Measurements from ENCODE around the gene NRL.
A peak's percentile ranks its signal among the peaks of the same experiment; 100 is the strongest.

NRL gene

DNA sequence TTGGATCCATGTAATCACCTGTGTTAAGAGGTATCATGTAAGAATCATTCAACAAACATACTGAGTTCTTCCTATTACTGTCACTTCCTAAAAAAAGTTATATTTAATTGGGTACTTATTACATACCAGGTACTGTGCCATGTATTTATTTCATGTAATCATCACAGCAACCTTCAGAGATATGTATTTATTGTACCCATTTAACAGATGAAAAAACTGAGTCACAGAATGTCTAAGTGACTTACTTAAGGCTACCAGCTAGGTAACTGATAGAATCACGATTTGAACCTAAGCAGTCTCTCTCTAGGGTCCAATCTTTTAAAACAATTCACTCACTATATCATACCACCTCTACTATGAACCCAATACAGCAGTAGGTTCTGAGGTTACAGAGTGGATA, 29.7 kb upstream of the NRL start:
- DNase-seq: no peak

DNA sequence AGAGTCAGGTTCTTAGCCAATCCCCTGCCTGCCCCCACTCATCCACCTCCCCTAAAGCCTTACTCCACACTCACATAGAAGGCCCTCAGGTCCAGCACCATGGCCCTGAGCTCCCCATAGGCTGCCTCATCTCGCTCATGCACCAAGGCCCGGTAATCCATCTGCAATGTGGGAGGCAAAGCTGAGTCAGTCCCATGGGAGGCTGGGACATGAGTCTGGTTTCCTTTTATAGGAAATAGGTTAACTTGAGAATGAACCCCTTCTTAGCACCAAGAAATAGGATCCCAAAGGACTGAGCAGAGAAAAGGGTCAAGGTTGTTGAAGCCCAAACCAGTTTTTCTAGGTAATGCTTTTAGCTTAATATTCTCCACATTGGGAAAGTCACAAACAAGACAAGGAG, 28.8 kb upstream of the NRL start:
- peak; percentile 88 for DNase-seq

DNA sequence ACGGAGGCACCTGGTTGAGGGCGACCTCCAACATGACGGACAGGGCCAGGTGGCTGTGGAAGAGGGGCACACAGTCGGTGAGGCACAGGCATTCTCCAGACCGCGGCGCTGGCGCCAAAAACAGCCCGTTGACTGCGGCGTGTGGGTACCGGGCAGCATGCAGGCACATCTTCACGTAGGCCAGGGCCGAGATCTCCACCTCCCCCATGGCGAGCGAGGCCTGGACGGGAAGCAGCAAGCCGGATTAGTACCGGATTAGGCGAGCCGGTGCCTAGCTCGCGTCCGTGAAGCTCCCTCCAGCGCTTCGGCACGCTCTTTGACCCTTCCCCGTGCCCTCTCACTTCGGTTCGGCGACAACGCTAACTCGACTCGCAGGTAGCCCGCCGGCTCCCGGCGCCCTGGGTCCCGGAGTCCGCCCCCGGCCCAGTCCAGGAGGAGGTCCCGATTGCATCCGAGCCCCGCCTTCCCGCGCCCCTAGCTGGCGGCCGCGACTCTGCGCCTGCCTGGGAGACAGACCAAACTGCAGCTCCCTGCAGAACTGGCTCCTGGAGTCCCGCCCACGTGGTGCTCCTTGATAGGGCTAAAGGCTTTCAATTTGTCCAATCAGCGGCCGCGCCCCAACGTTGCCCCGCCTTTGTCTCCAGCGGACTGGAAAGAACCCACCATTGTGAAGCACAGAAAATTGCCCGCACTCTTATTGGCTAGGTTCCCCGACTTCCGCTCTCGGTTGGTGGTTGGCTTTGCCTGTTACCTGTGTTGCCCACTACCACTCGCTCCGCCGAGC, 26.5 kb upstream of the NRL start, which contains the start of gene EMC9:
Gene EMC9, minus strand, starts transcription at position 495 of the 784 bp plus-strand sequence. Its CDS starts 287 bp downstream, at position 208.
- DNase-seq: peak; percentile 99

DNA sequence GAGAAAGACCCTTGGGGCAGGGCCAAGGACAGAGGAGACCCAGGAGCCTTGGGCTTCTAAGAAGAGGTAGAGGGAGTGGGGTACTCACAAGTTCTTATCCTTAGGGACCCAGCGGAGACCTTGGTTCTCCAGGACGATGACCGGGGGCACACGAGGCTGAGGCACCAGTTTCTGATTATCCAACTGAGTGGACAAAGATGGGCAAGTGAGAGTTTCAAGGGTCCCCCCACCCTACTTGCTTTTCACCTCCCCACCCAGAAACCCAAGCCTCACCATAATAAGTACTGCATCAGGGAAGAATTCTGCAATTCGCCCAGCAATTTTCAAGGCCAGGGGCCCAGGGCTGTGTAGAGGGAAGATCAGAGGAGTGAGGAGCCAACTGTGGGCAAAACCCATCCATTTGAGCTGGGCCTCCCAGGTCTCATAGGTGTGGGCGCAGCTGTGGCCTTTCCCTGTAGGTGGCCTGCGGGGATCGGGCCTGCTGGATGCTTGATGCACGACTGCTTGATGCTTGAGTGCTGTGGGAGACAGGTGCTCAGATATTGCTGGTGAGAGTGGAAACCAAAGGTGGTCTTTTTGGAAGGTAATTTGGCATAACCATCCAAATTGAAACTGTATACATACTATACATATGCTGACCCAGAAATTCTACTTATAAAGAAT, 24.7 kb upstream of the NRL start:
- no peak for DNase-seq

DNA sequence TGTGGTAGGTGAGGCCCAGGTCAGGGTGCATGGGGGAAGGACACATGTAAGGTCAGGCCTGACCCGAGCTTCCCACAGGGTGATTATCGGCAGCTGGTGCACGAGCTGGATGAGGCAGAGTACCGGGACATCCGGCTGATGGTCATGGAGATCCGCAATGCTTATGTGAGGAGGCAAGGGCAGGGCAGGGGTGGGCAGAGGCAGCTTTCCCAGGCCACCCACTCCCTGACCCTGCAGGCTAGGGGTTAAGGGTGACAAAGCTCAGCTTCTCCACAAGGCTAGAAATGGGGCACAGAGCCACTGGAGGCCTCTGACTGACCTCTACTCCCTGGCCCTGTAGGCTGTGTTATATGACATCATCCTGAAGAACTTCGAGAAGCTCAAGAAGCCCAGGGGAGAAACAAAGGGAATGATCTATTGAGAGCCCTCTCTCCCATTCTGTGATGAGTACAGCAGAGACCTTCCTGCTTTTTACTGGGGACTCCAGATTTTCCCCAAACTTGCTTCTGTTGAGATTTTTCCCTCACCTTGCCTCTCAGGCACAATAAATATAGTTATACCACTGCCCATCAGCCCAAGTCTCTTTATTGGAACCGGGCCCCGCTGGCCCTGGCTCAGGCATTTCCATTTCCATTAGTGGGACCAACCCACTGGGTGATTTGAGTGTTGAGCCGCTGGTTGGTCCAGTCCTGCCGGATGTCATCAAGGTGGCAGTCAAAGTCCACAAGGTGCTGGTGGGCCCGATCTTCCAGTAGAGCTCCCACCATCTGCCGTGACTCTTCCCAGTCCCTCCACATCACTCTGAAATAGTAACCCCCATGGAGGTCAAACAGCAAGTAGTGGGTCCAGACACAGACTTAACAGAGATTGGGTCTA, 23.9 kb upstream of the NRL start:
- no peak for DNase-seq

DNA sequence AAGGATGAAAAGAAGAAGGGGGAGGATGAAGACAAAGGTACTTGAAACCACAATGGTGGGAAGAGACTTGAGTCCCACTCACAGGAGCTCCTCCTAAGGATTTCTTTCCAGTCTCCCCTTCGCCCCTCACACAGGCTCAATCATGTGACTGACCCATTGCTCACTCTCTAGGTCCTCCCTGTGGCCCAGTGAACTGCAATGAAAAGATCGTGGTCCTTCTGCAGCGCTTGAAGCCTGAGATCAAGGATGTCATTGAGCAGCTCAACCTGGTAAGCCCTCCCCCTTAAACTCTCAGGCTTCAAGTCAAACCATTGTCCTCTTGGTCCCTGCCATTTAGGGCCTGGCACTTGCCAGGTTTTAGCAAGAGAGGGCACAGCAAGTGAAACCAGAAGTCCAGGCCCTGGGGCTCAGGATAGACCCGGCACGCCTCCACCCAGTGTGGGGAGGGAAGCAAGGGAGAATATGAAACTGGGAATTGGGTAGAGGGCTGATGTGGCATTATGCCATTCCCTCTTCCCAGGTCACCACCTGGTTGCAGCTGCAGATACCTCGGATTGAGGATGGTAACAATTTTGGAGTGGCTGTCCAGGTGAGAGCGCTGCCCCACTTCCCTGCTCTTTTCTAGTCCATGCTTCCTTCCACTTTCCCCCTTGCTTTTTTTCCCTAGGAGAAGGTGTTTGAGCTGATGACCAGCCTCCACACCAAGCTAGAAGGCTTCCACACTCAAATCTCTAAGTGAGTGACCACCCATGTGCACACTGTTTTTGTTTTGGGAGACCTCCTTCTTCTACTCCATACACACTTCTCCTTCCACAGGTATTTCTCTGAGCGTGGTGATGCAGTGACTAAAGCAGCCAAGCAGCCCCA, 23.0 kb upstream of the NRL start:
- no peak for DNase-seq

DNA sequence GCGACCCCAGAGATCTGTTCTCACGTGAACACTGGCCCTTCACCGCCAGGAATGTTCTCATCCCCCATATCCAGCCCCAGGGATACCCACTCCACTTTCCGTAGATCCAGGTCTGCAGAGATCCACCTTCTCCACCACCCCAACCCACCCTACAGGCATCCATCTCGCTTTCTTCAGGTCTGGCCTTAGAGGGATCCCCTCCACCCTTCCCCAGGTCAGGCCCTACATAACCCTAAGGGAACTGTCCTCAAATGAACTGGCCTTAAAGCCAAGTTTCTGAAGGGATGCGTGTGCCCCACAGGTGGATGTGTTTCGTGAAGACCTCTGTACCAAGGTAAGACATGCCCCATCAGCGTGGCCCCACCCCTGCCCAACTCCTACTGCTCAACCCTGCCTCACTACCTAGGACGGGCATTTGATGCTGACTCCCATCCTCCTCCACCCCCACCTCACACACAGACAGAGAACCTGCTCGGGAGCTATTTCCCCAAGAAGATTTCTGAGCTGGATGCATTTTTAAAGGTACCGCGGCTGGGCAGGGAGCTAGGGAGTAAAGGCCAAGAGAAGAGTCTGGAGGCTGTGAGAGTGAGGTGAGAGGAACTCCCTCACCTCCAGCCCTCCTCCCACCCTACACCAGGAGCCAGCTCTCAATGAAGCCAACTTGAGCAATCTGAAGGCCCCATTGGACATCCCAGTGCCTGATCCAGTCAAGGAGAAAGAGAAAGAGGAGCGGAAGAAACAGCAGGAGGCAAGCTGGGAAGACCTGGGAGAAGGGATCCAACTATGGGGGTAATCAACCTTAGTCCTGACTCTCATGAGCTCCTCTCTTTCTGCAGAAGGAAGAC, 22.2 kb upstream of the NRL start:
- no peak for DNase-seq

DNA sequence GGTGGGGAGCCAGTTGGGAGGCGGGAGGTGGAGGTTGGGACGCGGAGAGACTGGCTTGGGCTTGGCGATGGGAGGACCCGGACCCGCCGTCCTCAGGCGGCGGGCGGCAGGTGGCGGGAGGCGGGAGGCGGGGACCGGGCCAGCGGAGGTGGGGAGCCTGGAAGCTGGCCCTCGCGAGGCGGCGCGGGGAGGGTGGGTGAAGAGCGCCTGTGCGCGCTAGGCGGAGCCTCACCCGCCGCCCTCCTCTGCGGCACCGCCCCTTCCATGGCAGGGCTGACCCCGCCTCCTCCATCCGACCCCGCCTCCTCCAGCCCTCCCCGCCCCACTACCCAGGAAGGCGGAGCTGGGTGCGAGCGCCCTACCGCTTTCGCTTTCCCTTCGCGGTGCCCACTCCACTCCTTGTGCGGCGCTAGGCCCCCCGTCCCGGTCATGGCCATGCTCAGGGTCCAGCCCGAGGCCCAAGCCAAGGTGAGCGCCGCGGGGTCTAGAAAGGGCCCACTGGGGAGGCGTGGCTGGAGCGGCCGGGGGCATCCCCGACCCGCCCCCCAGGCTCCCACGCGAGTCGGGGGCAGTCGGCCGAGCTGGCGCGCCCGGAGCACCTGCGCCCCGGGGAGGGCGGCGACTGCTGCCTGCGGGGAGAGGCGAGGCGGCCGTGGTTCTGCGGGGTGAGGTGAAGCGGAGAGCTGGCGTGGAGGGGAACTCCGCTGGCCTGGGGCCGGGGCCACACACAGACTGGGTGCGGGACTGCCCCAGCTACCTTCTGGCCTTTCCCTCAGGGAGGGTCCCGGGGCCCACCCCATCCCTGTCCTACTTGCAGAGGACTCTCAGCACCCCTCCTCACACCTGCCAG, 21.3 kb upstream of the NRL start, which contains the start of gene PSME1:
Gene PSME1, plus strand, starts transcription at position 361 of the 850 bp plus-strand sequence. Its CDS starts 69 bp downstream, at position 430.
- DNase-seq: peak; percentile 85

DNA sequence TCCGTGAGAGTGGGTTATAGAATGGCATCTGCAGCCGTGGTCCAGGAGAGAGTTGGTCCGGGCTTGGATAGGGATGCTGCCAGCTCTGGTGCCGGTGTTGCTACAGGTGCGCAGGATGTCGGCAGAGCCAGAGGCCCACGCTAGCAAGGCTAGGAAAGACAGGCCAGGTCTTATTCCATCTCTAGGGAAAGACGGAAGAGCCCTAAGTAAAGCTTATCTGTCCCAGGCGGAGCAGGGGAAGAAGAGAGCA, 20.8 kb upstream of the NRL start:
- no peak for DNase-seq

DNA sequence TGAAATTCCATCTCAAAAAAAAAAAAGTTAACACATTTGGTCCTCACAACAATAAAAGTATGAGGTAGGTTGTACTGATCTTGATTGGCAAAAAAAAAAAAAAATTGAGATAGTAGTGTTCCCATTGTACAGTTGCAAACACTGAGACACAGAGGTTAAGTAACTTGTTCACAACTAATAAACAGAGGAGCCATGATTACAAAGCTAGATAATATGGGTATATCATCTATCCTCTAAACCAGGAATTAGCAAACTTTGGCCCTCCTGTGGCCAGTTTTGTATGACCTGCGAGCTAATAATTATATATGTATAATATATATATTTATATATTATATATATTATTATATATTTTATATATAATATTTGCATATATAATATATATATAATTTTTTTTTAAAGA, 19.0 kb upstream of the NRL start:
- no peak for DNase-seq

DNA sequence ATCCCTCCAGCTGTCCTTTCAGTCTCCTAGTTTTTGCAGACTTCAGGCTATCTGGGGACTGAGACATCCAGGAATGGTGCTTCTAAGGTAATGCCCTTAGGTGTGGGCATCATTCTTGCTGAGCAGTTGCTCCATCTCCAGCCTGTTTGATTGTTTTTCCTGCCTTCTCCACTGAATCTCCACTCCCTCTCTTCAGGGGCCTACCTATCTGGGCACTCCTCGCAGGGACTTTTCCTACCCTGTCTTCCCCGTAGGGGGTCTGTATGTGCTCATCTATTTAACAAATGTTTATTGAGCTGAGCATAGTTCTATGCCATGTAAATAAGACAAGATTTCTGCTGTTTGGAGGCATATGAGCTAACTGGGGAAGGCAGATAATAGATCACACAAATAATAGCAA, 18.2 kb upstream of the NRL start:
- no peak for DNase-seq

DNA sequence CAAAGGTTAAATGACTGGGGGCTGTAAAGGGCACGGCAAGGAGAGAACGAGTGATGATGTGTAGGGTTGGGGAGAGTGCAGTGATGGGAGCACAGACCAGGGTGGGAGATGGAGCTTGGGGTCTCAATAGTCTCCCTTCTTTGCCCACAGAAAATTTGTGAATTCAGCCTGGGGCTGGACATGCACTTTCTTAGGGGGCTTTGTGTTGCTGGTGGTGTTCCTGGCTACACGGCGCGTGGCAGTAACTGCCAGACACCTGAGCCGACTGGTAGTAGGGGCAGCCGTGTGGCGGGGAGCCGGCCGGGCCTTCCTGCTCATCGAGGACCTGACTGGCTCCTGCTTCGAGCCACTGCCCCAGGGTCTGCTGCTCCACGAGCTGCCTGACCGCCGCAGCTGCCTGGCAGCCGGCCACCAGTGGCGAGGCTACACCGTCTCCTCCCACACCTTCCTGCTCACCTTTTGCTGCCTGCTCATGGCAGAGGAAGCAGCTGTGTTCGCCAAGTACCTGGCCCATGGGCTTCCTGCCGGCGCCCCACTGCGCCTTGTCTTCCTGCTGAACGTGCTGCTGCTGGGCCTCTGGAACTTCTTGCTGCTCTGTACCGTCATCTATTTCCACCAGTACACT, 17.4 kb upstream of the NRL start:
- DNase-seq: no peak

DNA sequence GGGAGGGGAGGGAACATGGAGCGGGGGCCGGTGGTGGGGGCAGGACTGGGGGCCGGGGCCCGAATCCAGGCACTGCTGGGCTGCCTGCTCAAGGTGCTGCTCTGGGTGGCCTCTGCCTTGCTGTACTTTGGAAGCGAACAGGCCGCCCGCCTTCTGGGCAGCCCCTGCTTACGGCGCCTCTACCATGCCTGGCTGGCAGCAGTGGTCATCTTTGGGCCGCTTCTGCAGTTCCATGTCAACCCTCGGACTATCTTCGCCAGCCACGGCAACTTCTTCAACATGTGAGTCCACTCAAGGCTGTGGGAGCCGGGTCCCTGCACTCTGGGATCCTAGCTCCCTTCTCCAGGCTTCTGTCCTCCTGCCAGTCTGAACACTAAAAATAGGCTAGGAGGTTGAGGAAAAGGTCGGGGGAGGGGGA, 16.8 kb upstream of the NRL start:
- no peak for DNase-seq

DNA sequence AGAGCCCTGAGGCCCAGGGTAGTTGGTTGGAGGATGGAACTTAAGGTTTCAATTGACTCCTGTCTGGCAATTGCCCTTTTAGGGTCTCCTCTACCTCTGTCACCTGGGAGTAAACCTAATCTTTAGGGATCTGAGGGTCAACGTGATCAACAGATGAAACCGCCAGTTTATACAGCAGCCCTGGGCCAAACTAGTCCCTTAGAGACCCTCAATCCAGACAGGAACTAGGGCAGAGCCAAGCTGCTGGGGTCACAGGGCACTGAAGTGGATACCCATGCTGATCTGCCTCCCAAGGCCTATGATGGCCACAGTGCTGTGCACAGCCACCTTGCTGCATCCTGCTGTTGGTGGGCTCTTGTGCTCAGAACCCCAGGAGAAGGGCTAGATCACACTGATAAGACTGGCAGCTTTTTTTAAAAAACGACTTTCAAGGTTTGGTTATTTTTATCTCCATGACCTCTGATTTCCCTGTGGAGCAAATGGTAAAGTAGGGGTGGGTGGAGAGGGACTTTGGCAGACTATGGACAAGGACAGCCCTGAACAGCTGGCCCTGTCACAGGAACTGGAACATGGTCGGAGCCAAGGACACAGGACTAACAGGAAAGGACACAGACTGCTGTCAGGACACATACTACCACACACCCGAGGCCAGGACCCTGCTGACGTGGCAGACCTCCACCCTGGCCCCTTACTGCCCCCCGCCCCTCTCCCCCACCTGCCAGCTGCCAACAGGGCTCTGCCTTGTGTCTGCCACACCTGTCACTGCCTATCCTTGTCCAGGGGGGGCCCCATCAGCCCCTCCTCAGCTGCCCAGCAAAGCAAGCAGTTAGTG, 16.2 kb upstream of the NRL start:
- no peak for DNase-seq

DNA sequence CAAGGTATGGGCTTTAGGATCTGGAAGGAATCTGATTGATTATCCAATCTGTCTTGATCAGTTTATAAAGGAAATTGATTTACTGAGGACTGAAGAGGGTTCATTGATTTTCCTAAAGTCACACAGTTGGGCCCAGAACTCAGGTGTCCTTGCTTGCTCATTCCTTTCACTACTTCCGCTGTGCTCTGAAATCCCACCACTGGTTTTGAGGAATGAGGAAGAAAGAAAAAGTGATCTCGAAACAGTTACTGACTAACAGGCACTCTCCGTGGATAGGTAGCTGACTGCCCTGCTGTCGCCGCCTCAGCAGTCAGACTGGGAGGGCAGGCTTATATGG, 15.6 kb upstream of the NRL start, which contains the start of gene FITM1:
Gene FITM1, plus strand, starts transcription at position 280 of the 337 bp plus-strand sequence. CDS start 905 bp downstream, outside the sequence.
- DNase-seq: no peak

DNA sequence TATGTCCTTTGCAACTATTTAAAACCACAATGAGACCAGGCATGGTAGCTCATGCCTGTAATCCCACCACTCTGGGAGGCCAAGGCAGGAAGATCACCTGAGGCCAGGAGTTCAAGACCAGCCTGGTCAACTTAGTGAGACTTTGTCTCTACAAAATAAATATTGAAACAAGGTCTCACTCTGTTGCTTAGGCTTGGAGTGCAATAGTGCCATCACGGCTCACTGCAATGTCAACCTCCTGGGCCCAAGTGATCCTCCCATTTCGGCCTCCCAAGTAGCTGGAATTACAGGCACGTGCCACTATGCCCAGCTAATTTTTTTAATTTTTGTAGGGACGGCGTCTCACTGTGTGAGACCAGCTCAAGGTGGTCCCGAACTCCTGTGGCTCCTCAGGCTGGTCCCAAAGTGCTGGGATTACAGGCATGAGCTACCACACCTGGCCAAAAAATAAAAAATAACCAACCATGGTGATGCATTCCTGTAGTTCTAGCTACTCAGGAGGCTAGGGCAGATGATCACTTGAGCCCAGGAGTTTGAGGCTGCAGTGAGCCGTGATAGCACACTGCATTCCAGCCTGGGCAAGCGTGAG, 14.8 kb upstream of the NRL start:
- no peak for DNase-seq

DNA sequence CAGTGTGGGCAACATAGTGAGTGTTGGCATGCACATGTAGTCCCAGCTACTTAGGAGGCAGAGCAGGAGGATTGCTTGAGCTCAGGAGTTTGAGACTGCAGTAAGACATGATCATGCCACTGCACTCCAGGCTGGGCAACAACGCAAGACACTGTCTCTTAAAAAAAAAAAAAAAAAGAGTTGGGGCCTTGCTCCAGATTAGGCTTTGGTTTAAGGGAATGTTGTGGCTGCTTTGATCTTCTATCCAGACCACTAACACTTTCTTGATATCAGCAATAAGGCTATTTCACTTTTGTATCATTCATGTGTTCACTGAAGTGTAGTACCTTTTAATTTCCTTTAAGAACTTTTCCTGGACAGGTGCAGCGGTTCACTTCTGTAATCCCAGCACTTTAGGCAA, 12.9 kb upstream of the NRL start:
- DNase-seq: no peak

DNA sequence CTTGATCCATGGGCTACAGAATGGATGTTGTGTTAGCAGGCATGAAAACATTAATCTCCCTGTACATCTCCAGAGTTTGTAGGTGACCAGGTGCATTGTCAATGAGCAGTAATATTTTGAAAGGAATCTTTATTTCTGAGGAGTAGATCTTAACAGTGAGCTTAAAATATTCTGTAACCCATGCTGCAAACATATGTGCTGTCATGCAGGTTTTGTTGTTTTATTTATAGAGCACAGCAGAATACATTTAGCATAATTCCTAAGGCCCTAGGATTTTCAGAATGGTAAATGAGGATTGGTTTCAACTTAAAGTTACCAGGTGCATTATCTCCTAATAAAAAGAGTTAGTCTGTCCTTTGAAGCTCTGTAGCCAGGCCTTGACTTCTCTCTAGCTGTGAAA, 12.2 kb upstream of the NRL start:
- DNase-seq: no peak

All from fibroblast of skin of back (primary cell).